ENCODE results near the gene PIK3R2.

The PIK3R2 gene

DNA sequence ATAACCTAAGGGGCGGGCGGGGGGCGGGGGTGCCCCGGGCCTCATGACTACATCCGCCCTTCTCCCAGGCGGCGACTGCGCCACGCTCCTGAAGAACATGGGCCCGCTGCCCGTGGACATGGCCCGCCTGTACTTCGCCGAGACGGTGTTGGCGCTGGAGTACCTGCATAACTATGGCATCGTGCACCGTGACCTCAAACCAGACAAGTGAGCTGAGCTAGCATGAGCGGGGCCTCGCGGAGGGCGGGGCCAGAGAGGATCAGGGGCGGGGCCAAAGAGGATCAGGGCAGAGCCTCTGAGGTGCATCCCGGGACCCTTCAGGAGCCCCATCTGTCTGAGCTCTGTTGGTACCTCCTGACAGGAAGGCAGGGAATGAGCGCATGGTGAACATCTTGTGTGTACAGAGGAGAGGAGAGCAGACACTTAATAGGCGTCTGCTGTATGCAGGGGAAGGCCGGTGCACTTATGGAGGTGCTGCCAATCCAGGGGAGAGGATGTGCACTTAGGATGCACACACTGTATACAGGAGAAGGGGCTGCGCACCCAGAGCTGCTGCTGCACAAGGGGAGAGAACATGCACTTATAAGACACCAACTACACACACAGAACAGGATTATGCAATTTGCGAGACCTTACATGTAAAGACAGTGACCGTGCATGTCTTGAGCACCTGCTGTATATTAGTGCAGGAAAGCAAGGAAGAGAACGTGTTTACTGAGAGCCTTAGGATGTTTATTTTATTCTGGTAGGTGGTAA, 20.9 kb upstream of the PIK3R2 start:
- no peak overlapping the region for H3K4me3 ChIP-seq (ENCODE audit: low read length)
- no peak for DNase-seq (ENCODE audit: low read depth)
- TF ChIP-seq, protein P1, sequence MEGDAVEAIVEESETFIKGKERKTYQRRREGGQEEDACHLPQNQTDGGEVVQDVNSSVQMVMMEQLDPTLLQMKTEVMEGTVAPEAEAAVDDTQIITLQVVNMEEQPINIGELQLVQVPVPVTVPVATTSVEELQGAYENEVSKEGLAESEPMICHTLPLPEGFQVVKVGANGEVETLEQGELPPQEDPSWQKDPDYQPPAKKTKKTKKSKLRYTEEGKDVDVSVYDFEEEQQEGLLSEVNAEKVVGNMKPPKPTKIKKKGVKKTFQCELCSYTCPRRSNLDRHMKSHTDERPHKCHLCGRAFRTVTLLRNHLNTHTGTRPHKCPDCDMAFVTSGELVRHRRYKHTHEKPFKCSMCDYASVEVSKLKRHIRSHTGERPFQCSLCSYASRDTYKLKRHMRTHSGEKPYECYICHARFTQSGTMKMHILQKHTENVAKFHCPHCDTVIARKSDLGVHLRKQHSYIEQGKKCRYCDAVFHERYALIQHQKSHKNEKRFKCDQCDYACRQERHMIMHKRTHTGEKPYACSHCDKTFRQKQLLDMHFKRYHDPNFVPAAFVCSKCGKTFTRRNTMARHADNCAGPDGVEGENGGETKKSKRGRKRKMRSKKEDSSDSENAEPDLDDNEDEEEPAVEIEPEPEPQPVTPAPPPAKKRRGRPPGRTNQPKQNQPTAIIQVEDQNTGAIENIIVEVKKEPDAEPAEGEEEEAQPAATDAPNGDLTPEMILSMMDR (conservative IDR thresholded peaks at IDR 0.05; ENCODE audit: low read depth, low read length), result no peak

- no peak for DNase-seq (ENCODE audit: low read depth)
- no peak overlapping the region for H3K4me3 ChIP-seq (ENCODE audit: low read length)
- TF ChIP-seq, protein P1 (conservative IDR thresholded peaks at IDR 0.05; ENCODE audit: low read depth, low read length), result no peak
These were observed 17.0 kb upstream of the PIK3R2 start for GRCh38 chr19:18135712-18136584.

DNA sequence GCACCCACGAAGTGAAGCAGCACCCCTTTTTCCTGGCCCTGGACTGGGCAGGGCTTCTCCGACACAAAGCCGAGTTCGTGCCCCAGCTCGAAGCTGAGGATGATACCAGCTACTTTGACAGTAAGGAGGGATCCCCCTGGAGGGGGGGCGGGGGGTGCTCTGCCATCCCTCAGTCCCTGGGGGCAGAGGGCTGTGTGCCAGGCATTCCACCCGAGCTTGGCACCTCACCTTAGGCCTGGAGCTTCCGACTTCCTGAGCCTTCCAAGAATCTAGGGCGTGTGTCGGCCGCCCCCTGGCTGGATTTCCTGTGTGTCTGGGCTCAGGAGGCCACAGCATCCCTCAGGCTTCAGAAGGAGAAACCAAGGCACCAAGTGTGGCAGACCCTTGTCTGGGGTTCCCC, 15.7 kb upstream of the PIK3R2 start:
- TF ChIP-seq, protein P1 (conservative IDR thresholded peaks at IDR 0.05; ENCODE audit: low read depth, low read length), result no peak
- H3K4me3 ChIP-seq (ENCODE audit: low read length), result no peak overlapping the region
- DNase-seq (ENCODE audit: low read depth), result no peak

DNA sequence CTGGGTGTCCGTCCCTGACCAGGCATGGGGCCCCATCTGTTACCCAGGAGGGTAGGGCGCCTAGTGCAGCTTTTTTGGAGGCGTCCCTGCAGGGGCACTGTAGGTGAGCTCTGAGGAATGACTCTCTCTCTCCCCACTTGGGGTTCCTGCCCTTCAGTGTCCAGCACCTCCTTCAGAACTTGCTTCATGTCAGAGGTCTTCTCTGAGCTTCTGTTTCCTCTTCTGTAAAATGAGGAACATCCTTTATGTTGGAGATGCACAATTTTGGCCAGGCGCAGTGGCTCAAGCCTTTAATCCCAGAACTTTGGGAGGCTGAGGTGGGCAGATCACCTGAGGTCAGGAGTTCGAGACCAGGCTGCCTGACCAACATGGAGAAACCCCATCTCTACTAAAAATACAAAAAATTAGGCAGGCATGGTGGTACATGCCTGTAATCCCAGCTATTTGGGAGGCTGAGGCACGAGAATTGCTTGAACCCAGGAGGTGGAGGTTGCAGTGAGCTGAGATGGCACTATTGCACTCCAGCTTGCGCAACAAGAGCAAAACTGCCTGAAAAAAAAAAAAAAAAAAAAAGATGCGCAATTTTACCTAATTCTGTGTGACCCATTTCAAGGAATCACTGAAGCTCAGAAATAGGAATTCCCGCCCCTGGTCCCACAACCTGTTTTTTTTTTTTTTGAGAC, 15.2 kb upstream of the PIK3R2 start:
- no peak for DNase-seq (ENCODE audit: low read depth)
- H3K4me3 ChIP-seq (ENCODE audit: low read length), result no peak overlapping the region
- TF ChIP-seq, protein P1 (conservative IDR thresholded peaks at IDR 0.05; ENCODE audit: low read depth, low read length), result no peak

GRCh38 chr19:18140473-18140872, 12.5 kb upstream of the PIK3R2 start:
- H3K4me3 ChIP-seq (ENCODE audit: low read length), result no peak overlapping the region
- TF ChIP-seq, protein P1 (conservative IDR thresholded peaks at IDR 0.05; ENCODE audit: low read depth, low read length), result no peak
- DNase-seq (ENCODE audit: low read depth), result no peak

- TF ChIP-seq, protein P1 (conservative IDR thresholded peaks at IDR 0.05; ENCODE audit: low read depth, low read length), result no peak
- H3K4me3 ChIP-seq (ENCODE audit: low read length), result no peak overlapping the region
- DNase-seq (ENCODE audit: low read depth), result no peak
These were observed 11.9 kb upstream of the PIK3R2 start for GRCh38 chr19:18141031-18141430.
